Measurements from ENCODE around the gene TMEM115.

GRCh38 chr3:50395070-50395860, 35.9 kb upstream of the TMEM115 start:
- TF ChIP-seq POLR2A (IDR thresholded peaks at IDR 0.05) = no peak
- TF ChIP-seq CTCF (IDR thresholded peaks at IDR 0.05) = no peak

Measured in right lobe of liver (tissue), 4 donors.